ENCODE results near the gene RD3L. TPM values are rescaled to one million over a fixed set of nuclear protein-coding genes. Genes with fewer than 3 reads are reported as not detected.

The RD3L gene
- total RNA-seq, 1 experiment from 2014 or later: not detected

- Histone ChIP-seq H4K8ac (replicated peaks; ENCODE audit: insufficient read length, low read depth, low read length) (no peak overlapping the region), H4K91ac (ENCODE audit: insufficient read length, low read depth, low read length) (no peak overlapping the region), H3K27me3 (ENCODE audit: insufficient read depth, low read length) (no peaks in the 10 kb centered on the region; the same call in 1 of the 2 replicates), H3T11ph (ENCODE audit: low read length) (no peak overlapping the region), H3K18ac (ENCODE audit: insufficient read length, low read depth, low read length) (no peak overlapping the region), H3K79me2 (ENCODE audit: insufficient read depth, low read length) (no peaks in the 10 kb centered on the region; the same call in 1 of the 2 replicates), H2BK120ac (ENCODE audit: low read depth, low read length, poor library complexity, severe bottlenecking) (no peak overlapping the region), H3K9ac (ENCODE audit: extremely low read depth, insufficient read length, low read length) (no peak overlapping the region), H2BK20ac (ENCODE audit: low read depth, low read length, poor library complexity, severe bottlenecking) (no peak overlapping the region), H2BK12ac (ENCODE audit: insufficient read length, low read depth, low read length) (no peak overlapping the region), H3K14ac (ENCODE audit: insufficient read depth, low read length) (no peak overlapping the region), H3K9me3 (ENCODE audit: control insufficient read depth, low read depth, low read length) (no peaks in the 10 kb centered on the region), H3K23me2 (ENCODE audit: insufficient read length, low read depth, low read length, poor library complexity, severe bottlenecking) (no peaks in the 10 kb centered on the region), H3K79me1 (ENCODE audit: insufficient read depth, low read depth, low read length, poor library complexity, severe bottlenecking) (no peaks in the 10 kb centered on the region), H4K20me1 (ENCODE audit: control insufficient read depth, insufficient read depth, insufficient read length) (no peaks in the 10 kb centered on the region), H2BK15ac (ENCODE audit: low read depth, low read length) (no peak overlapping the region), H2AK5ac (ENCODE audit: insufficient read length, low read length) (no peak overlapping the region), H3K27ac (ENCODE audit: insufficient read length, low read depth, low read length) (no peak overlapping the region), H3K23ac (ENCODE audit: insufficient read length, low read depth, low read length) (no peak overlapping the region), H3K4me2 (ENCODE audit: insufficient read depth, insufficient read length, low read length) (peak overlapping the region; percentile 30), H2AFZ (ENCODE audit: low read length) (no peak overlapping the region), H3K4me1 (ENCODE audit: insufficient read depth, low read length) (no peaks in the 10 kb centered on the region), H3K56ac (ENCODE audit: insufficient read length, low read depth, low read length) (no peak overlapping the region), H4K5ac (ENCODE audit: insufficient read length, low read depth, low read length) (no peak overlapping the region), H2BK5ac (ENCODE audit: insufficient read length, low read length) (no peak overlapping the region), H3K4ac (ENCODE audit: low read depth, low read length) (no peak overlapping the region)
- no CpG with 5 or more reads among the region's 26 CpGs for WGBS (ENCODE audit: extremely low coverage, insufficient read length, low lambda C conversion rate)
- Mint-ChIP-seq H3K27me3 (ENCODE audit: low read depth) (peaks cover 2% of the 10 kb centered on the region; the same call in 1 of the 2 replicates), H3K9me3 (no peaks in the 10 kb centered on the region), H3K4me1 (peaks cover 16 to 17% of the 10 kb centered on the region in 2 experiments), H3K36me3 (ENCODE audit: insufficient read depth in 1 of 3, low read depth in 3 of 3) (peaks cover 2 to 24% (median 16%) of the 10 kb centered on the region in 3 experiments; a peak in 6 of 7 replicates), H3K27ac (peak overlapping the region in 2 of 3 experiments; percentile 40 to 78; a peak in 1 of 7 replicates), H3K4me3 (peak overlapping the region; percentile 15 to 40; a peak in 3 of 5 replicates)
- no peak for TF ChIP-seq CTCF (conservative IDR thresholded peaks at IDR 0.05)
- no peak for DNase-seq
Measured at GRCh38 chr14:103909531-103910261, 32.6 kb downstream of the RD3L start.

All from H9 (cell line).